GM21447 (cell line): ENCODE measurements around the gene GRAMD1A.
"Not testable (repeated sequence)": the region's sequence is repeated elsewhere in the genome, so short reads cannot be mapped to it uniquely, and the experiment has no call there.

ENCODE experiments used
- ATAC-seq: cut with Tn5 transposase; IDR thresholded peaks from one replicate; pipeline ENCODE4 v1.9.1; 2021; ENCODE audit not compliant: unreplicated experiment

GRAMD1A gene

DNA sequence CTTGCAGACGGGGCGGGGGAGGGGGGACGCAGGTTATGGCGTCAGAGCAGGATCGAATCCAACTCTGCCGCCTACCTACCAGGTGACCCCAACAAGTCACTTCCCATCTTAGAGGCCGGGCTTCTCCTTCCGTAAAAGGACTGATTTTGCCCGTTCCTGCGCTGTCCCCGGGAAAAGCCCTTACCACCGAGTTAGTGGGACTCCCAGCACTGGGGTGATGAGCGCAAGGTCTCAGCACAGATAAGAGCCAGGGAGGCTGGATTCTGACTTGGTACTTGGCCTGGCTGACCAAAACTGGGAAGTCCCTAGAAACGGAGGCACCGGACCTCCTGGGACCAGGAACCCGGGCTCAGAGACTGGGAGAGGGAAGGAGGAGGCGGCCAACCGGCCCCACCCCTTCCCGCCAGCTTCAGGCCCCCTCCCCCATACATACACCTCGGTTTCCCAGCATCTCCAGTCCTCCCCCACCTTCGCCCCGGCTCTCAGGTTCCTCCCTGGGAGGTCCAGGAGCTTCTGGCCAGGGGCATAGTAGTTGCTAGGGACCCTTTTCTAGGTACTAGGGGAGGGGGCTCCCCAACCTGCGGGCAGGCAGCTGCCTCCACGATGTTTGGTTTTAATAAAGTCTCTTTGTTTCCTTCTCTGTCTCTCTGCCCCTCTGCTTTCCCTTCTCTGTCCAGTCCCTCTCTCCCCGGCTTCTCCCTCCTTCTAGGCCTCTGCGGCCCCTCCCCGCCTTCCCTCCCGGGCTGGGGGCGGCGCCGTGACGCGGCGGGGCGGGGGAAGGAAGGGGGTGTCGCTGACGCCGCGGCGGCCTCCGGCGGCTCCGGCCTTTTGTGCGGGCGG, at the start of gene GRAMD1A:
GRAMD1A (plus strand) TSS at position 826 of the 840 bp plus-strand sequence. CDS start 156 bp downstream, outside the sequence.
- peak; percentile 52 for ATAC-seq

GRCh38 chr19:34953092-34953491, 47.0 kb upstream of the GRAMD1A start:
- ATAC-seq, result no peak

- no peak for ATAC-seq
These were observed 42.0 kb upstream of the GRAMD1A start for GRCh38 chr19:34957830-34958751.

- ATAC-seq, result no peak
These were observed 41.1 kb upstream of the GRAMD1A start for GRCh38 chr19:34959021-34959420.

GRCh38 chr19:34960103-34960805, 39.9 kb upstream of the GRAMD1A start:
- ATAC-seq, result no peak

DNA sequence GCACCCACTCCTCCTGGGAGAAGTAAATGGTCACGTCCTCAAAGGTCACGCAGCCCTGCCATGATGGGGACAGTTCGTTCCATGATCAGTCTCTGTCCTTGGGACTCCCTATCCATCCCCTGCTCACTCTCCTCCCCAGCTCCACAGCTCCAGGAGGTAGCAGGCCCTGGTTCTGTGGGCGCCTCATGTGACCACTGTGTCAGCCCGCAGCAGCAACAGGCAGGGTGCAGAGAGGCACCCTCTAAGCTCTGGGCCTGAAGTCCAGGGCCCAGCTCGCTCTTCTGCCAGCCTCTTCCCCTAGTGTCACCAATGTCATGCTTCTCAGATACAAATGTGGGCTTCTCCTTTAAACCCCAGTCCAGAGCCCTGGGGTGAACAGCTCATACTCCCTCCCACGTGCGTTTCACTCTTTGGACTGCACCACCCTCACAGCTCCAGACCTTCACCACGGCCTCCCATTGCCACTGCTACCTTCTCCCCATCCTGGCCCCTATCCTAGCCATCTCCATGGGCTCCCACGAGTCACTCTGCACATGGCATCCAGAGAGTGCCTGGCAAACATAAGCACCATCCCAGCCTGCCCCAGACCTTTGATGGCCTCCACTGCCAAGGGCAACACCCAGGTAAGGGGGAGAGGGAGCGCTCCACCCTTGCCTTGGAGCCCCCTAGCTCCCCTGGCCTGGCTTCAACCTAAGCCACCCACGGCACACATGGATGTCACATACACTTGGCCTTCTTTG, 39.0 kb upstream of the GRAMD1A start:
- no peak for ATAC-seq

GRCh38 chr19:34961775-34962686, 38.1 kb upstream of the GRAMD1A start:
- ATAC-seq, result no peak

- no peak for ATAC-seq
These were observed 37.2 kb upstream of the GRAMD1A start for GRCh38 chr19:34962687-34963572.

DNA sequence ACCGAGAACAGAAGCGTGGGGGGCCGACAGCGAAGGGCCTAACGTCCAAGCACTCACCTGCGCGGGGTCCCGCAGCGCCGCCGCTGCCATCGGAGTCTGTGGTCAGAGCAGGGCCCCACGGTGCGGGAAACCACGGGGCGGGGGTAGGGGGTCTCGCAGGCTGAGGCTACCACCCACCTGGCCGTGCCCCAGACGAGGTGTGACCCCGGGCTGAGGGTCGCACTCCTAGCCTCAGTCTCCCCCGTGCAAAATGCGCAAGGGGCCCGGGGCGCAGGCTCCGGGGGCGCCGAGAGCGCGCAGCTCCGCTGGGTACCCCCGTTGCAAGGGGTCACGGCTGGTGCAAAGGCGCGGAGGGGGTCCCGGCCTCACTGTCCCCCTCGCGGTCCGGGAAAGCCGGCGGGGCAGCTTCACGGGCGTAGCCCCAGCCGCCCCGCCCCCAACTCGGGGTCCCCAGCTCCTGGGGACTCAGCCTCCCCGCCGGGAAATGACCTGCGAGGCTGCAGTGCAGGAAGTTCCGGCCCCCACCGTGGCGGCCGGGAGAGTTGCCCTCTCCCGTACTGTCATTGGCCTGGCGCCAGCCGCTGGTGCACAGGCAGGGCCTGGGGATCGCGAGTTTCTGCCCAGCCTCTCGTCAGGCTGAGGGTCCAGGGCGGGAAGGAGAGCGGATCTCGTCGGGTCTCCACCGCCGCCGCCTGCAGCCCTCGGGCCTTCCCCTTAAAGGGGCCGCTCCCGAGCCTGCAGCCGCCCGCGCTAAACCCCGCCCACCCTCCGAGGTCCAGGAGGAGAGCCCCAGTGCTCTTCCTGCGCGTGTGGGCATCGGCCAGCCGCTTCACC, 36.3 kb upstream of the GRAMD1A start, which contains the start of gene ZNF792:
ZNF792 (minus strand) TSS at position 657 of the 834 bp plus-strand sequence; CDS start at position 90, 567 bp downstream.
- ATAC-seq, result peak; percentile 75

DNA sequence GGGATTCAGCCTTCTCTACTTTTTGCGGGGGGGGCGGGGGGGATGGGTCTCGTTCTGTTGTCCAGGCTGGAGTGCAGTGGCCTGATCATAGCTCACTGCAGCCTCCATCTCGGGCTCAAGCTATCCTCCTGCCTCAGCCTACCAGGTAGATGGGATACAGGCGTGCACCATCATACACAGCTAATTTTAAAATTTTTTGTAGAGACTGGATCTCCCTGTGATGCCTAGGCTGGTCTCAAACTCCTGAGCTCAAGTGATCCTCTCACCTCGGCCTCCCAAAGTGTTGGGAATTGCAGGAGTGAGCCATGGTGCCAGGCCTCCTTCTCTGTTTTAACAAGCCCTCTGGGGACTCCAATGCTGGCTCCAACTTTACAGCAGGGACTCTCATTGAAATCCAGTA, 35.5 kb upstream of the GRAMD1A start:
- no peak for ATAC-seq

DNA sequence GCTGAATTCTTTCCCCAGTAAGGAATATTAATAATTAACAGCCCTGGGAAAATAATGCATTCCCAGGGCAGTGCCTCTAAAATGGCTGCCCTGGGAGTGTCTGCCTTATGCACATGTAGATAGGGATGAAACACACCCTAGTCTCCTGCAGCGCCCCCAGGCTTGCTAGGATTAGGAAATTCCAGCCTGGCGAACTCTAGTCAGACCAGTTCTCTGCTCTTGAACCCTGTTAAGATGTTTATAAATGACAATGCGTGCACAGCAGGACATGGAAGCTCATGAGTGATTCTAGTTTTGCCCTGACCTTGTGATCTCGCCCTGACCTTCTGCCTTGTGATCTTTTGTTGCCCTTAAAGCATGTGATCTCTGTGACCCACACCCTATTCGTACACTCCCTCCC, 34.6 kb upstream of the GRAMD1A start:
- ATAC-seq, result not testable (repeated sequence)

DNA sequence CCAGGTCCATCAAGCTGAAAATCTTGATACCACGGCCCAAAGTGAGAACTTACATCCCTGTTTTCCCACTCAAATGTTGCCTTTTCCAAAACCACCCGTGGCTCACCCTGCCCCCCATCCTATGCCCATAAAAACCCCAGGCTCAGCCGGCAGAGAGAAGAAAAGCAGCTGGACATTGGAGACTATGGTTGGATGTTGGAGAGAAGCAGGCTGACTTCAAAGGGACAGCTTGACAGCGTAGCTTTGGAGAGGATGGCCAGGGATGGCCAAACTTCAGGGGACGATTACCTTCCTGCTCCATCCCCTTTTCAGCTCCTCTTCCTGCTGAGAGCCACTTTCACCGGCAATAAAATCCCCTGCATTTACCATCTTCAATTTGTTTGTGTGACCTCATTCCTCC, 32.6 kb upstream of the GRAMD1A start:
- ATAC-seq, result no peak

GRCh38 chr19:34969721-34970120, 30.4 kb upstream of the GRAMD1A start:
- no peak for ATAC-seq

DNA sequence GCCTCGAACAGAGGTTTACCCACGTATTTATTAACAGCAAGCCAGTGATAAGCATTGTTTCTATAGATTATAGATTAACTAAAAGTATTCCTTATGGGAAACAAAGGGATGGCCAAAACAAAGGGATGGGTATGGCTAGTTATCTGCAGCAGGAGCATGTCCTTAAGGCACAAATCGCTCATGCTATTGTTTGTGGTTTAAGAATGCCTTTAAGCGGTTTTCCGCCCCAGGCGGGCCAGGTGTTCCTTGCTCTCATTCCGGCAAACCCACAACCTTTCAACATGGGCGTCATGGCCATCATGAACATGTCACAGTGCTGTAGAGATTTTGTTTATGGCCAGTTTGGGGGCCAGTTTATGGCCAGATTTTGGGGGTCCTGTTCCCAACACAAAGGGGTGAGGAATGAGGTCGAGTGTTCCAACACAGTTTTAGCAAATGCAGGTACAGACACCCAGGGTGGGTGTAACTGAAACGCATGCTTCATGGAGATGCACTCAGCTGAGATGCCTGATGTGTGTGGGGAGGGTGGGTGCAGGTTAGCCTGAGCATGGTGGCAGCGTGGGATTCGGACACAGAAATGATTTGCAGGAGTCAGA, 29.8 kb upstream of the GRAMD1A start:
- not testable (repeated sequence) for ATAC-seq

- ATAC-seq, result no peak
These were observed 27.9 kb upstream of the GRAMD1A start for GRCh38 chr19:34972163-34972705.

GRCh38 chr19:34974646-34975045, 25.5 kb upstream of the GRAMD1A start:
- ATAC-seq, result no peak

DNA sequence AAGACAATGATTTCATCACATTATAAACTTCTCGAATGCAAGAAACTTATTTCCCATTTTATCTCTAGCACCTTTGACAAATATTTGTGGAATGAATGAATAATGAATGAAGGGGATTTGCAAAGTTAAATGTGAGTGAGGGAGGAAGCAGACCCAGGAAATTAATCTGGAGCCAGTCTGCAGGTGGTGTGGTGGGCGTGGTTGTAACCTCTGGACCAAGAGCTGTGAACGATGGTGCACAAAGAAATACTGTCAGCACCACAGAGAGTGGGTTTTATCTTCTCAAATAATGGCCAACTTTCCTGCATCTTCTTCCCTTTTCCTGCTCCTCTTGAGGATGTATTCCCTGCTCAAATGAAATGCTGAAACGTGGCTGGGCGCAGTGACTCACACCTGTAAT, 25.1 kb upstream of the GRAMD1A start:
- ATAC-seq, result no peak
